Right lobe of liver (tissue), 6 donors: Measurements from ENCODE around the gene NKD2. TPM values are rescaled to one million over a fixed set of nuclear protein-coding genes. Genes with fewer than 3 reads are reported as not detected.
A peak's percentile ranks its signal among the peaks of the same experiment; 100 is the strongest.

ENCODE experiments used
- ATAC-seq, 4 donors: fragments of 200-7000 bp; cut with Tn5 transposase; one replicate each; pipeline ENCODE4 v1.9.1; 2020; ENCODE audit warnings: mild to moderate bottlenecking in 4 of 4, moderate library complexity in 4 of 4
- DNase-seq, 3 donors: peaks; one replicate each; pipeline ENCODE4 v3.0.0-alpha.2; 2020
- H3K27ac ChIP-seq, 3 donors: fragments of 200-600 bp; one replicate each; pipeline ENCODE4 v1.8.0; 2022
- H3K27me3 ChIP-seq, 2 donors: fragments of 200-600 bp; one replicate each; pipeline ENCODE4 v1.8.0; 2022
- H3K36me3 ChIP-seq, 4 donors: fragments of 200-600 bp; sonication (generic) in 1 of 4; one replicate each; pipeline versions ENCODE4 v1.5.1 to v1.8.0; 2017 to 2022; ENCODE audit warnings: control low read depth in 1 of 4
- H3K4me1 ChIP-seq, 4 donors: fragments of 200-600 bp; sonication (generic) in 1 of 4; one replicate each; pipeline versions ENCODE4 v1.5.1 to v1.8.0; 2017 to 2022; ENCODE audit warnings: control low read depth in 1 of 4
- H3K4me3 ChIP-seq, 3 donors: fragments of 200-600 bp; one replicate each; pipeline ENCODE4 v1.8.0; 2022
- H3K9me3 ChIP-seq, 4 donors: fragments of 200-600 bp; sonication (generic) in 1 of 4; one replicate each; pipeline versions ENCODE4 v1.5.1 to v1.8.0; 2017 to 2022; ENCODE audit warnings: control low read depth in 1 of 4
- CTCF ChIP-seq, 4 donors: fragments of 200-600 bp in 3 of 4; fragments of 450-650 bp in 1 of 4; IDR thresholded peaks; one replicate each; pipeline versions ENCODE4 v1.5.1 to v1.8.0; 2016 to 2022; ENCODE audit warnings: antibody characterized with exemption in 4 of 4, mild to moderate bottlenecking in 2 of 4
- POLR2A ChIP-seq: fragments of 450-650 bp; IDR thresholded peaks from one replicate; pipeline ENCODE4 v1.6.1; 2017; ENCODE audit warnings: antibody characterized with exemption, mild to moderate bottlenecking
- WGBS: methylation state at CpG from one replicate; pipeline ENCODE4 v1.1.6; 2018; ENCODE audit warnings: low coverage, low lambda C conversion rate; ENCODE audit not compliant: insufficient coverage; ENCODE audit errors: missing lambda C conversion rate; 5-methylcytosine and 5-hydroxymethylcytosine counted together
- intact Hi-C, 2 donors: fragments of 100-400 bp; cut with DNase I; formaldehyde crosslinking; loops; one replicate each; pipeline versions ENCODE4 v1.11.2 to v1.14.1; 2022
- total RNA-seq, 6 experiments: library from RNA; depleted of rRNA in 2 of 6; stranded (reverse); fragments of >200 nt in 2 of 6; fragmentation: NEBNext Ultra II Directional in 3 of 6; extraction: Animal tissue kit (Norgen Biotek cat#: 25700) in 3 of 6; gene quantifications; one replicate each; pipeline versions ENCODE4 v1.1.0 to v1.2.4, GENCODE V29; 2016 to 2023
- donor health status: DM: no; HTN: yes; CAD: no.
- donor health status: DM: no; HTN: no; CAD: no.
- donor health status: DM: no; HTN: no; CAD: no.
- donor health status: DM: no; HTN: yes; CAD: no.
- donor health status: DM: no; HTN: yes; CAD: no.

NKD2 gene
- total RNA-seq, 6 experiments from 2014 or later: 0.93 to 2.9 (median 2.2) TPM

- TF ChIP-seq POLR2A (no peak), CTCF (IDR thresholded peaks at IDR 0.05) (peak; percentile 28 to 53 (median 50))
- no peaks in the 10 kb centered on the region for H3K9me3 ChIP-seq
- H3K4me3 ChIP-seq: no peak overlapping the region
- H3K27me3 ChIP-seq: peaks cover 0 to 12% of the 10 kb centered on the region in 2 donors
- intact Hi-C loops: no loop called here
- DNase-seq (peak; percentile 49 to 70 (median 53)), ATAC-seq (peak; percentile 34 to 63 (median 50))
- 49% methylated on average over 9 of the region's 11 CpGs for WGBS
- no peaks in the 10 kb centered on the region for H3K36me3 ChIP-seq
- H3K27ac ChIP-seq: no peak overlapping the region
- H3K4me1 ChIP-seq: peaks cover 0 to 5% (median 2%) of the 10 kb centered on the region in 4 donors
These were observed 2.6 kb downstream of the NKD2 start for GRCh38 chr5:1011226-1011631.

GRCh38 chr5:1011741-1012312 is 3.2 kb downstream of the NKD2 start:
- no peaks in the 10 kb centered on the region for H3K36me3 ChIP-seq
- peaks cover 0 to 5% (median 2%) of the 10 kb centered on the region in 4 donors for H3K4me1 ChIP-seq
- no peak for ATAC-seq
- H3K4me3 ChIP-seq: no peak overlapping the region
- no peak overlapping the region for H3K27ac ChIP-seq
- intact Hi-C loops: no loop called here
- WGBS: 100% methylated on average over 5 of the region's 19 CpGs
- peak; percentile 17 to 56 (median 33) for DNase-seq
- no peak for TF ChIP-seq CTCF (IDR thresholded peaks at IDR 0.05)
- no peak for TF ChIP-seq POLR2A
- H3K9me3 ChIP-seq: no peaks in the 10 kb centered on the region
- peaks cover 0 to 12% of the 10 kb centered on the region in 2 donors for H3K27me3 ChIP-seq

DNA sequence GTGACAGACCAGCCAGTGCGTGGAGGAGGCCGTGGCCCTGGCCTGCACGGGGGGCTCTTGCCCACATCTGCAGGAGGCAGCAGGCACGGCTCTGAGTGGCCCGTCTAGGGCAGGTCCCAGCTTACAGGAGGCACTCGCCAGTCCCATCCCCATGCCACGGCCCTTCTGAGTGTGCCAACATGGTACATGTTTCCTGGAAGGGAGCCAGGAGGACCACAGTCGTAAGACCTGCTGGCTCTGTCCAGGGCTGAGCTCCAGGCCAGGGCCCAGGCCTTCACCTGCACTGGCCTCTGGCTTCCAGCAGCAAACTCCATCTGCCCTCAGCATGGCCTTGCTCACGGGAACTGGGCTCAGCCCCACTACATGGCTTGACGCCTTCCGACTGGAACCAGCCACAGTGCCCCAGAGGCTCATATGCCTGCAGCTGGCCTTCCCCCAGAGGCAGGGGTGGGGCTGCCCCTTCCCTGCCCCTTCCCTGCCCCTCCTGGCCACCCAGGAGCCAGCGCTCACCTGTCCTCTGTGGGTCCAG is 3.8 kb downstream of the NKD2 start:
- intact Hi-C loops: no loop called here
- Histone ChIP-seq H3K36me3 (no peaks in the 10 kb centered on the region), H3K27me3 (peaks cover 0 to 12% of the 10 kb centered on the region in 2 donors), H3K9me3 (no peaks in the 10 kb centered on the region), H3K4me3 (no peak overlapping the region), H3K27ac (no peak overlapping the region), H3K4me1 (peaks cover 0 to 5% (median 2%) of the 10 kb centered on the region in 4 donors)
- ATAC-seq (no peak), DNase-seq (peak in 2 of 3 donors; percentile 19 to 48)
- TF ChIP-seq CTCF (IDR thresholded peaks at IDR 0.05) (no peak), POLR2A (no peak)
- WGBS: 80% methylated on average over 1 of the region's 12 CpGs

DNA sequence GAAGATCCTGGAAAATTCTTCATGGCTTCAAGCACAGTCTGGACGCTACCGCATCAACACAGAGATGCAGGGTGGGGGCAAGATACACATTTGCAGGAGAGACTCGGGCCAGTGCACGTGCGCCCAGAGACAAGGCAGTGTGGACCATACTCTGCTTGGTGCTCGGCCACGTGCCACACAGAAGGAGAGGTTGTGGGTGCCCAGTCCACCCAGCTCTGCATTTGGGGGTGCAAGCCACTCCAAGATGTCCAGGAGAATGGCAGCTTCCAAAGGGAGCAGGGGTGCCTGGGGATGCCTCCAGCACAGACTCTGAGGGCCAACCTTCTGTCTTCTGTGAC is 4.3 kb downstream of the NKD2 start:
- Histone ChIP-seq H3K4me3 (no peak overlapping the region), H3K4me1 (peaks cover 0 to 5% (median 2%) of the 10 kb centered on the region in 4 donors), H3K27me3 (peaks cover 0 to 12% of the 10 kb centered on the region in 2 donors), H3K27ac (no peak overlapping the region), H3K9me3 (no peaks in the 10 kb centered on the region), H3K36me3 (no peaks in the 10 kb centered on the region)
- DNase-seq (peak in 2 of 3 donors; percentile 5 to 22), ATAC-seq (no peak)
- intact Hi-C loops: no loop called here
- no CpG with 5 or more reads among the region's 7 CpGs for WGBS
- no peak for TF ChIP-seq CTCF (IDR thresholded peaks at IDR 0.05)
- no peak for TF ChIP-seq POLR2A
